KBM-7 (cell line): ENCODE data around the gene PPM1J.

Experiments
- DNase-seq: peaks from one replicate; pipeline ENCODE4 v3.0.0-alpha.2; 2015
- in situ Hi-C: fragments of 300-500 bp; cut with MboI; formaldehyde crosslinking; loops from 2 replicates; pipeline ENCODE4 v1.14.3; 2020; ENCODE audit warnings: low sequenced_read_pairs, low pct_unique_long_range_greater_than_20kb, mixed read lengths

The PPM1J gene

GRCh38 chr1:112694363-112694929, 20.7 kb downstream of the PPM1J start:
- no peak for DNase-seq
- in situ Hi-C loops = no loop called here

- DNase-seq = no peak
- in situ Hi-C loops = no loop called here
Observed at GRCh38 chr1:112693821-112694220, 21.3 kb downstream of the PPM1J start.

GRCh38 chr1:112692681-112693080, 22.5 kb downstream of the PPM1J start:
- in situ Hi-C loops = no loop called here
- DNase-seq = no peak

- no peak for DNase-seq
- in situ Hi-C loops = no loop called here
Observed at GRCh38 chr1:112689842-112690237, 25.3 kb downstream of the PPM1J start.

- in situ Hi-C loops = no loop called here
- DNase-seq = no peak
Observed at GRCh38 chr1:112689196-112689841, 25.8 kb downstream of the PPM1J start.

- in situ Hi-C loops = no loop called here
- DNase-seq = no peak
Observed at GRCh38 chr1:112688781-112689193, 26.3 kb downstream of the PPM1J start.

- in situ Hi-C loops = no loop called here
- no peak for DNase-seq
Observed at GRCh38 chr1:112687785-112688496, 27.2 kb downstream of the PPM1J start.

- in situ Hi-C loops = no loop called here
Observed at GRCh38 chr1:112687361-112687760, 27.8 kb downstream of the PPM1J start.

GRCh38 chr1:112686835-112687234, 28.3 kb downstream of the PPM1J start:
- in situ Hi-C loops = no loop called here
- no peak for DNase-seq

More at GRCh38 chr1:112687361-112687760, 27.8 kb downstream of the PPM1J start:
- no peak for DNase-seq

GRCh38 chr1:112686417-112686816, 28.7 kb downstream of the PPM1J start:
- no peak for DNase-seq
- in situ Hi-C loops = no loop called here

- DNase-seq = no peak
- in situ Hi-C loops = no loop called here
Observed at GRCh38 chr1:112685913-112686312, 29.2 kb downstream of the PPM1J start.

GRCh38 chr1:112678605-112679004, 36.5 kb downstream of the PPM1J start:
- no peak for DNase-seq
- in situ Hi-C loops = no loop called here

GRCh38 chr1:112677501-112677900, 37.6 kb downstream of the PPM1J start:
- no peak for DNase-seq
- in situ Hi-C loops = no loop called here

- in situ Hi-C loops = no loop called here
- peak; percentile 57 for DNase-seq
Observed at GRCh38 chr1:112676543-112676942, 38.6 kb downstream of the PPM1J start.

GRCh38 chr1:112675728-112676381, 39.3 kb downstream of the PPM1J start:
- in situ Hi-C loops = no loop called here
- DNase-seq = peak; percentile 4

GRCh38 chr1:112674986-112675727, 40.0 kb downstream of the PPM1J start:
- in situ Hi-C loops = no loop called here
- DNase-seq = peak; percentile 47

- in situ Hi-C loops = no loop called here
- DNase-seq = peak; percentile 75
Observed at GRCh38 chr1:112674440-112674985, 40.6 kb downstream of the PPM1J start, which contains the start of gene MOV10. TSS of gene MOV10 (plus strand) at chr1:112674659. CDS start at chr1:112674913, 254 bp downstream.

GRCh38 chr1:112673592-112674439, 41.3 kb downstream of the PPM1J start:
- in situ Hi-C loops = no loop called here
- DNase-seq = peak; percentile 38
